NOMO-1 (cell line): ENCODE data around the gene LHCGR.

Experiments used
- DNase-seq, 2 experiments: peaks; one replicate each; lab custom pipeline; 2025; ENCODE audit not compliant: unreplicated experiment in 2 of 2; lab: John Stamatoyannopoulos, UW

LHCGR gene

DNA sequence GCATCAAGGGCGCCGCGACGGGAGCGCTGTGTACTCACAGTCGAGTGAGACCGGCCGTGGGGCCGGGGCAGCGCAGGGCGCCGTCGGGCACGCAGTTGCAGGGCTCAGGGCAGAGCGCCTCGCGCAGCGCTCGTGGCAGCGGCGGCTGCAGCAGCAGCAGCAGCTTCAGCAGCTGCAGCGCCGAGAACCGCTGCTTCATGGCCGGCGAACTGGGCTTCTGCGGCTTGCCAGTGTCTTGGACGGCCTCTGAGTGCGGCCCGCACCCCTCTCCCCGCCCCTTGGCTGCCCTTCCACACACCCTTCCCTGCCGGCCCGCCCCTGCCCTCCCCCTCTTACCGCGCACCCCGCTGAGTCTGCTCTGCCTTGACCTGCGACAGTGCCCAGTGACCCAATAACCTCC lies at the start of gene LHCGR:
LHCGR (minus strand) TSS at position 252 of the 400 bp plus-strand sequence; CDS start at position 199, 53 bp downstream.
- DNase-seq, result no peak

DNA sequence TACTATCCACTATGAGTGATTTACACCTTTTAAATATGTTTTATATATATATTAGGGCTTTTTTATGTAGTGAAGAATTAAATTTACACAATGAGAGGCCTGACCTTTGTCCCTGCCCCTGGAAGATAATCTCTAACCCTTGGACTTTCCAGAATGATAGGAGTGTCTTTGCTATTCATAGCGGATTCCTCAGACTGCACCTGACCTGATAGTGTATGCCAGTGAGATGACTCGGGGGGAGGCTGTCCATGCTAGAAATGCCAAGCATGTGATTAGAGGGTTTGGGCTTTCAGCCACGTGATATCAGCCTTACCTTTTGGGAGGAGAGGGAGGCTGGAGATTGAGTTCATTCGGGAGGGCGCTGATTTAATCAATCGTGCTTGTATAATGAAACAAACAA lies 44.1 kb upstream of the LHCGR start:
- DNase-seq, result no peak

DNA sequence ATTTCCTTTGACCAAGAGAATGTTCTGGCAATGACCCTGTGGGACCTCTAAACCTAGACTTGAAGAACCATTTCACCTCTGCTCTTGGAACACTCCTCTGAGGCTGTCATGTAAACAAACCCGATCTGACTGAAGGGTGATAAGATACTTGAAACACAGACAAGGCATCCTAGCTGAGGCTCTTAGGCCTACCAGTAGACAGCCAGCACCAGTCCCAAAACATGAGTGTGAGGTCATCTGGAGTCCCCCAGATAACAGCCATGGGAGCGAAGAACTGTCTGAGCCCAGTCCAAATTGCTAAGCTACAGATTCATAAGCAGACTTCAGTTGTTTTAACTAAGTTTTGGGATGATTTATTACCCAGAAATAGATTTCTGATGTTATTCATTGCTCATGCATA lies 39.5 kb upstream of the LHCGR start:
- DNase-seq, result no peak

DNA sequence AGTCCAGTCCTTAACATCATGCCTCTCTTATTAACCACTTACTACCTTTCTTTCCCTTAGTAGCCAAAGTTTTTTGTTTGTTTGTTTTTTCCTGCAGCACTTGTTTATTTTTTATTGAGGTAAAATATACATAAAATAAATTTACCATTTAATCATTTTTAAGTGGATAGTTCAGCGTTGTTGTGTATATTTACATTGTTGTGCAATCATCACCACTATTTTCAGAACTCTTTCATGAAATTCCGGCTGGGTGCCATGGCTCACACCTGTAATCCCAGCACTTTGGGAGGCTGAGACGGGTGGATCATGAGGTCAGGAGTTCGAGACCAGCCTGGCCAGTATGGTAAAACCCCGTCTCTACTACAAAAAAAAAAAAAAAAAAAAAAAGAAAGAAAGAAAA lies 38.1 kb upstream of the LHCGR start:
- DNase-seq, result no peak

DNA sequence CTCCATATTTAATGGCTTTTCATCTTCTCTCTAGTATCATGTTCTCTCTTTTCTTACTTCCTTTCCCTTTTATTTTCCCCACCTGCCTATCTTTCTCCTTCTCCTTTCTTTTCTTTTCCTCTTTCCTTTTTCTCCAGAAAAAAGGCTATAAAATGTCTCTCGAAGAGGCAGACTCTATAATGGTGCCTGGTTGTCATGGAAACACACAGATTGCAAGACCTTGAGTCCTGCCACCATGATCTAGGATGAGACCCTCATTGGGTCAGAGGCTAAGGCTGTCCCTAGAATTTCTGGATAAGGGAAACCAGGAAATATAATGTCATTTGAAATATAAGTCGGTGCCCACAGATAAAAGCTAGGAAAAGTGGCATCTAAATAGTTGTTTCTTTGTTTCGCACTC lies 36.5 kb upstream of the LHCGR start:
- no peak for DNase-seq

DNA sequence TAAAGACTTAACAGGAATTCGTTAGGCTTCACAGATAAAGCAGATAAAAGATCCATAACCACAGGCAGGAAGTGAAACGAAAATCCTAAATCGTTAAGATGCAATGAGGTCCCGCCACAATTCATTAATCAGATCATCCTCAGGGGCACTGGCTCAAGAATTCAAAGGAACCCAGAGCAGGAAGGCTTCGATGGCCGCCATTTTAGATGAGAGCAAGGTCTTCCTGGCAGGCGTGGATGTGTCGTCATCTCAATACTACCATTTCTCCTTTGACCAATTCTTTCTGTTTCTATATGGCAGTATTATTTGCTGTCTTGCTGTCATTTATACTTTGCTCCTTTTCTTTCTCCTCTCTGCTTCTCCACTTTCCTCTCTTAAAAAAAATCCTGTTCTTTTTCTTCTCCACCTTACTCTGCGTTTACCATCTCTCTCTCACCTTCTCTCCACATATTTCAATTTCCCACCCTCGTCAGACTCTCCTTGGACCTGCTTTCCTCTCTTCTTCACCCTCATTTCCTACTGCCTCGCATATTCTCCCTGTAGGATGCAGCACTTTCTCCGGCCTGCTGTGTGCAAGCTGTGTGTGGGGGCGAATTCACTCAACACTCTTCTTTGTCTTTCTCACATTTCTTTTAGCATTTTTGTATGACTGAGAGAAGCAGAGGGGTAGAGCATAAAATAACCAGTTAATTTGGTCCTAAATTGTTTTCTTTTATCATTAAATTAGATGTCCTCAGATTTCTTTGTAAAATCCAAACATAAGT lies 35.1 kb upstream of the LHCGR start:
- DNase-seq, result no peak

DNA sequence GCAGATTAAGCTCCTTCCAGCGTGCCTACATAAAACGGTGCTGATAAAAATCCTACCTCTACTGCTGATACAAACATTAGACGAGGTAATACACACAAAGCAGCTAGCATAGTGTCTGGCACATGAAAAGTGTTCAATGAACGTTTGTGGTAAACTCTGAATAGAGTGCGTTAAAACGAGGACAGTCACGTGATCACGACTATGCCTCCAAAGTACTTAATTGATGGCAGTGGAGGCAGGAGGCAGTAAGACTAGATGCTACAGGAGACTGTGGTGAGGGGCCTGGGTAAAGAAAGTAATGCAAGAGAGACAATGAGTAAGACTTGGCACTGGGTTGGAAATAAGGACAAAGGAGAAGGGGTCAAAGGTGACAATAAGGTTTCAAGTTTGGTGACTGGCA lies 32.1 kb upstream of the LHCGR start:
- DNase-seq, result no peak

DNA sequence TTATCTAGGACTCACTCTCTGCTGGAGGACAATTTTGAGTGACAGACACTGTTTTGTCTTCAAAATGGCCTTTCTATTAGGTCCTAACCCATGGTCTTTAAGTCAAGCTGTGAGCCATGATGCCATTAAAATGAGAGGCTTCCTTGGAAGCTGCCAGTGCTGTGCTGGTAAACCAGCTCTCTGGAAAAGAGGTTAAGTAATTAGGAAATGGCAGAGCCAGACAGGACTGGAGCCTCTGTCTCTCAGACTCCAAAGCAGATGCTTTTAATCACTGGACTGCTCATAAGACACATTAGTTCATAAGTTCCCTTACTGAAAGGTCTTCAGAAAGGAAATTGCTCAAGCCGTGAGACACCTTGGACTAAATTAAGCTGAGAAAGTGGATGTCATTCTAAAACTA lies 25.8 kb upstream of the LHCGR start:
- no peak for DNase-seq

DNA sequence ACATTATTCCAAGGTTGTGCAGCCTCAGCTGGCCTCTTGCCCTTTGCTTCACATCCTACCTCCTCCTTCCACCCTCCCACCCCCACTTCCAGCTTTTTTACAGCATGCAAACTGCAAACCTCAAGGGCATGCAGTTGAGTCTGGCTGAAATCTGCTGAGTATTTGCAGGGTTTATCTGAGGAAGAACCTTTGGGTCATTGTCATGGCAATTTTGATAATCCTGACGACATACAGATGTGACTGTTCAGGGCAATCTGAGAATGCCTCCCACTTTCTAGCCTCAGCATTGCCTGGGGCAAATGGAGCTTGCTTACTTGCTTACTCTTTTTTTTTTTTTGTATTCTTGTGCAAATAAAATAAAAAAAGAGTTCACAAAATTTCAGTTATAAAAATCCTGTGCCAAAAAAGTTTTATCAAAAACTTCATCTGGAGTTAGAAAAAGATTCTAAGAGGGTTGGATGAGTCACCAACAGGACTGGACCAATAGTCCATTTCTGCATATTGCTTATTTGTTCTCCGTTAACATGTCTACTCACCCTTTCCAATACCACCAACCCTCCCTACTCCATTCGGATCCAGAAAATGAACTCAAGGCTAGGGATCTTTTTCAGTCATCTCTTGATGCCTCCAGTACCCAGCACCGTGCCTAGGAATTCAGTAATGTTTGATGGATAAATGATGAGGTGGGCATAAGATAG lies 23.6 kb upstream of the LHCGR start:
- no peak for DNase-seq

DNA sequence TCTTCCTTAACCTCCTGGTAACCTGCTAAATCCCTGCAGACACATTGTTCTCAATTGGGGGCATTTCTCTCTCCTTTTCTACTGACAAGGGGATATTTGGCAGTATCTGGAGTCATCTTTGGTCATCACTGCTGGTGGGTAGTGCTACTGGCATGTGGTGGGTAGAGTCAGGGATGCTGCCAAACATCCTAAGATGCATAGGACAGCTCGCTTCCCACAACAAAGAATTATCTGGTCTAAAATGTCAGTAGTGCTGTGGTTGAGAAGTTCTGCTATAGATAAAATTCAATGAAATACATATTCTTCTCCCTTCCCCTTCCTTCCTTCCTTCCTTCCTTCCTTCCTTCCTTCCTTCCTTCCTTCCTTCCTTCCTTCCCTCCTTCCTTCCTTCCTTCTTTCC lies 18.7 kb upstream of the LHCGR start:
- DNase-seq, result no peak

DNA sequence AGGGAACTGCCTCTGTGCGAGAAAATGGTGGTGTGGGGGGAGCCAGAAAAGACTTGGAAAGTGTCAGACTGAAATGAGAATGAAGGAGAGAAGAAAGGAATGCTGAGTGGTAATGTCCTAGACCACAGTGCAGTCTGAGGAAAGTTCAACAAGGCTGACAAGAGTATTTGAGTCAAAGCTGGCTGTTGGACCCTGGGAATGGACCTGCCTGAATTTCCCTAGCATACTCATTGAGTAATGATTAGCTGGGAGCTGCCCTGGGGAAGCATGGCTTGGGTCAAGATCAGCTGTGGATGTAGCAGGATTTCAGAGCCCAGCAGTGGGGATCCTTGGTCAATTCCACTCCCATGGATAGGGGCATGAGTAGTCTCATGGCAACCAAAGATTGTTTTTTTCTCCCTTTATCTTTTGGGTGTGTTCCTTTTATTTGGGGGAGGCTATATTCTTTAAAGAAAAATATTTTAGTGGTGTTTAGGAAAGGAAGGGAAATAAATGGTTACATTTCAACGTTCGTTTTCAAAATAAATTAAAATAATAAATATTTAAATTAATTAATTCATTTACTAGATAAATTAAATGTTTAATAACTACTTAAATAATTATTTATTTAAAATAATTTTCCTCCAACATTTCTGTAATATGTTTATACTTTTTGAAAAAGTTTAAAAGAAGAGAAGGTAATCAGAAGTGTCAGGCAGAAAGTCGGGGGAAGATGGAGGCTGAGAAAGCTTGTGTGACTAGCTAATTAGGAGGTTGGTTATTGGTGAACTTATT lies 15.9 kb upstream of the LHCGR start:
- no peak for DNase-seq

DNA sequence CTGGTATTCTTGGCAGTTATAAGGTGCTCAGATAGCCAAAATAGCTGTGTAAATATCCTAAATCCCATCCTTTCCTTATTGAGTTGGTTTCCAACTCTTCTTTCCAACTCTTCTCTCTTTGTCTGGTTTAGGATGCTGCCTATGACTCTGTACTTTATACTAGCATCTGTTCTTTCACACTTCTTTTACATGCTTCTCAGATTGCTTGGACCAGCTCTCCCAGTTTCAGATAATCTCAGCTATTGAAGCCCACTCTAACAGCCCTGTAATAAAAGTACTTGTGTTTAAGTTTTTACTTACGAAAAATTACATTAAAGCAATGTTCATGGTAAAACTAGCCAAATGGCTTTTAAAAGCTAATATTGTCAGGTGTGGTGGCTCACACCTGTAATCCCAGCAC lies 14.7 kb upstream of the LHCGR start:
- no peak for DNase-seq

DNA sequence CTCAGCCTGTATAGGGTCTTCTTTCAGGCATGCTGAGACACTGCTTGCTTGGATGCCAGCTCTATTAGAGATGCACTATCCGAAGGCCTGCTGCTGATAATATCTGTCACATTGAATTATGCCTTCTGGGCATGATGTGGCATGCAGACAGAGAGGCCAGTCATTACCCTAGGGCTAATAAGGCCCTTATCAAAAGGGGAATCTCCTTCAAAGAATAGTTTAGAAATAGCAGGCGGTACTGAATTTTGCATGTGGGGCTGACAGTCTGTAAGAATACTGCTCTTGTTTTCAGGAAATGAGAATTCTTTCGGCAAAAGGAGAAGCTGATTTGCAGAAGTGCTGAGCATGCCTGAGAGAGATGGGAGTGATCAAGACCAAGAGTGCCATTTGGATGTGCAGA lies 13.1 kb upstream of the LHCGR start:
- DNase-seq, result peak; percentile 77 to 88

DNA sequence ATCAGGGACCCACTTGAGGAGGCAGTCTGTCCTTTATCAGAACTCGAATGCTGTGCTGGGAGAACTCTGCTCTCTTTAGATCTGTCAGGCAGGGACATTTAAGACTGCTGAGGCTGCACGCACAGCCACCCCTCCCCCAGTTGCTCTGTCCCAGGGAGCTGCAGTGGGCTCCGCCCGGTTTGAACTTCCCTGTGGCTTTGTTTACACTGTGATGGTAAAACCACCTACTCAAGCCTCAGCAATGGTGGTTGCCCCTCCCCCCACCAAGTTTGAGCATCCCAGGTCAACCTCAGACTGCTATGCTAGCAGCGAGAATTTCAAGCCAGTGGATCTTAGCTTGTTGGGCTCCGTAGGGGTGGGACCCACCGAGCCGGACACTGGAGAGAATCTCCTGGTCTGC lies 11.8 kb upstream of the LHCGR start:
- DNase-seq, result no peak

DNA sequence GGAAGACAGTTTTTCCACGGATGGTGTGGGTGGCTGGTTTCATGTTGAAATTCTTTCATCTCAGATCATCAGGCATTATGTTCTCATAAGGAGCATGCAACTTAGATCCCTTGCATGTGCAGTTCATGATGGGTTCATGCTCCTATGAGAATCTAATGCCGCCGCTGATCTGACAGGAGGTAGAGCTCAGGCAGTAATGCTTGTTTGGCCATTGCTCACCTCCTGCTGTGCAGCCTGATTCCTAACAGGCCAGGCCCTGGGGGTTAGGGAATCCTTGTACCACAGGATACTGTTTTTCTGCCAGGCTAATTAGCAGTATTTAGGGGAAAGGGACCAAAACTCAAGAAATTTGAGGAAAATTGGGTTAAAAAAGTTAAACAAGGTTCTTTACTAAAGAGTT lies 5.3 kb upstream of the LHCGR start:
- no peak for DNase-seq

DNA sequence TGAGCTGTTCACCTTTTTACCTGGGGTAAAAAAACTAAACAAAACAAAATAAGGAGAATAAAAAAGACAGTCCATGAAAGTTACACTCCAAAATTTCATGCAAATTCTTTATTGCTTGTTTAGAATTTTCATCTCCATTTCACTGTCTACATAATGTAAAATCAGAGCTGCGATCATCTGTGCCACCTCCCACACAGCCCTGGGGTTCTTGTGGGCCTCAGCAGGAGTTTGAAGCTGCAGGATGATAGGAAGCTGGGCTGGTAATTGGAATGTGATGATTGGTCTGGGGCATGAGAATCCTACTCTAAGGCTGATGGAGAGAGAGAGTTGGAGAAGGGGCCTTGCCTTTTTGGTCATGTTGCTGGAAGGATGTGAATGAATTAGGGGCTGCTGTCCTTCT lies 4.2 kb upstream of the LHCGR start:
- DNase-seq, result no peak

DNA sequence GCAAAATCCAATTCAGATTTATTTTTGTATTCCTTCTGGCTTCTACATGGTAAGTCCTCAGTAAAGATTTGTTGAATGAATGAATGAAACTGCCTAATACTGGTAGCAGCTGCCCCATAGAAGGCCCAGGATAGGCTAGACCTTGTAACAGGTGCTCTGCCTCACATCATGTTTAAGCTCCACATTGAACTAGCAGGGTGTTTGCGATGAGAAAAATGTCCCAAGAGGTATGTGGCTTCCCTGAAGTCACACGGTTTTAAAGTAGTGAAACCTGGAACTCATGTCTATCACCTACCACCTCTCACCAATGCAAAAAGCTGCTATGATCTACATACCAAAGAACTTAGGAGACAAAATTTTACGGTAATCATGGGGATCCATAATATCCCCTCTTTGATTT lies 765 bp upstream of the LHCGR start:
- no peak for DNase-seq

DNA sequence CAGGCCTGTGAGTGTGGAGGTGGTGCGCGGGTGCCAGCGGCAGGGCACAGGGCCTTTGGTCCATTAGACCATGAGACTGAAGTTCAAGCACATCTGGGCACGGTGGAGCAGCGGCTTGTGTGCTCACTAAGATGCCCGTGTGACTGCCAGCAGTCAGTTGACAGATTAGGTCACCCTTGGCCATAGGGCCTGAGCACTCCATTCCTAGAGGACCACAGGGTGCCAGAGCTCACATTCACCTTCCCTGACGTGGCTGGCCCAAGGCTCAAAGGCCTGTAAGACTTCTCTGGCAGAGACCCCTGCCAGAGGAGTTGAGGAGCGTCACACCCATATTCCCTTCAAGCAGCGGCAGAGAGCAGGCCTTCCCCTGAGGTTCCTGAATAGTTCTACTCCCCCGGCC lies 650 bp downstream of the LHCGR start:
- DNase-seq, result no peak

DNA sequence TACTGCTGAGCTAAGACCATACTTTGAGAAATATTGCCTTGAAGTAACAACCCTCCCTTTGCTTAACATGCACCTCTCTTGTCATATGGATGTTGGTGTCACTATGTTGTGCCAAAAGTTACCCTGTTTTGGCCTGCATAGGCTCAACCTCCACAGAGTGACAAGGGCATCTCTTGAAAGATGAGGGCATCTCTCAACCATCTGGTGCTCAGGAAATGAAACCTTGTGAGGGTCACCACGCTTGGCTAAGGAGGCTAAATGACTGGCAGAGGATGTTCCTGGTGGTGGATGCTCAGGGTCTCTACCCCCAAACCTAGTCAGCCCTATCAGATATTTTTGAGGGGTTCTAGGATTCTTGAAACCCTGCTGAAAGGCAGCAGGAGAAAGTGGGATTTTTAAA lies 2.3 kb downstream of the LHCGR start:
- DNase-seq, result no peak

DNA sequence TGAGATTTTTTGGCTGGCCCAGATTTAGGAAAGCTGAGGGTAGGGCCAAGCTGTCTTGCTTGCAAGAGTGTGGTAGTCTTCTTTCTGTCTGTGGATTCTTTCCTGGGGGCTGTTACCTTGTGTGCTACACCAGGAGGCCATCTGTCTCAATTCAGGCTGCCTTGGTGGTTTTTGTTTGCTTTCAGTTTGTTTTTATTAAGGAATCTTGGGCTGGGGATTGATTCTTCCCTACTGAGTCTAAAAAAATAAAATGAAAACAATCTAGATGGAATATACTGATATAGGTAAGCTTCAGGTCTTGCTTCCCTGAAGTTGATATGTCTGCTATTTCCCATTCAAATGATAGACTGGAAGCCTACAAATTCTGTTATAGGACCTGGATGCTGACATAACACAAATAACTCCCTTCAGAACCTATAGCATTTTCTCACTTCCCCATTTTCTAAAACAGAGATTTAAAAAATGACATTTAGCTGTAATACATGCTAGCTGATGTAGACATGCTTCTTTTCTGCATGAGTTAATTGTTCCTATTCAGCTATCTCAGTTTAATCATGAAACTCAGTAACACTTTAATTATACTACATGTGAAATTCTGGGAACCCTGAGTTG lies 5.3 kb downstream of the LHCGR start:
- peak in 1 of 2 experiments; percentile 53 for DNase-seq
